K562 (cell line): ENCODE data around the gene SNRPA. TPM values are rescaled to one million over a fixed set of nuclear protein-coding genes. Genes with fewer than 3 reads are reported as not detected.
A peak's percentile ranks its signal among the peaks of the same experiment; 100 is the strongest.

Experiments
- C11orf30 ChIP-seq: fragments of 450-650 bp; IDR thresholded peaks from 2 replicates; pipeline ENCODE4 v1.6.1; 2016; ENCODE audit warnings: low read depth, mild to moderate bottlenecking
- CCAR2 ChIP-seq: fragments of 200-400 bp; formaldehyde crosslinking; IDR thresholded peaks from 2 replicates; pipeline ENCODE4 v1.6.1; 2017; ENCODE audit warnings: mild to moderate bottlenecking, low read depth, low read length
- DEAF1 ChIP-seq: fragments of 450-650 bp; formaldehyde crosslinking; IDR thresholded peaks from 2 replicates; pipeline ENCODE4 v1.4.0; 2020; ENCODE audit warnings: mild to moderate bottlenecking, moderate library complexity
- HDAC2 ChIP-seq: fragments of 450-650 bp; IDR thresholded peaks from 2 replicates; pipeline ENCODE4 v1.6.1; 2016; ENCODE audit warnings: mild to moderate bottlenecking
- KDM4B ChIP-seq, 2 experiments: fragments of 450-650 bp in 1 of 2; sonication (generic) in 1 of 2; IDR thresholded peaks; 2 replicates each; pipeline ENCODE4 v1.6.1; 2016 to 2017; ENCODE audit warnings: borderline replicate concordance in 2 of 2, antibody characterized with exemption in 1 of 2, low read depth in 1 of 2, mild to moderate bottlenecking in 1 of 2
- LEF1 ChIP-seq: fragments of 450-650 bp; IDR thresholded peaks from 2 replicates; pipeline ENCODE4 v1.6.1; 2016; ENCODE audit warnings: mild to moderate bottlenecking
- MBD2 ChIP-seq: sonication (generic); IDR thresholded peaks from 2 replicates; pipeline ENCODE4 v1.6.1; 2016; ENCODE audit warnings: low read depth, borderline replicate concordance
- MXI1 ChIP-seq: IDR thresholded peaks from 2 replicates; pipeline ENCODE4 v1.6.1; 2011; ENCODE audit warnings: low read depth, mild to moderate bottlenecking, improper control_type of control experiment, low read length
- NCOA6 ChIP-seq: fragments of 450-650 bp; IDR thresholded peaks from 2 replicates; pipeline ENCODE4 v1.6.1; 2017; ENCODE audit warnings: mild to moderate bottlenecking
- PML ChIP-seq: IDR thresholded peaks from 2 replicates; pipeline ENCODE4 v1.6.1; 2012; ENCODE audit warnings: low read length, inconsistent platforms
- SMARCA4 ChIP-seq: fragments of 450-650 bp; IDR thresholded peaks from 2 replicates; pipeline ENCODE4 v1.6.1; 2016
- U2AF2 ChIP-seq: fragments of 200-400 bp; formaldehyde crosslinking; optimal IDR thresholded peaks from 2 replicates; pipeline ENCODE3; 2017; ENCODE audit warnings: low read depth, mild to moderate bottlenecking, low read length
- ZNF184 ChIP-seq: sonication (generic); formaldehyde crosslinking; IDR thresholded peaks from 2 replicates; pipeline ENCODE4 v1.5.0; 2020; ENCODE audit warnings: missing genetic modification reagents
- ZNF217 ChIP-seq: sonication (generic); formaldehyde crosslinking; IDR thresholded peaks from 2 replicates; pipeline ENCODE4 v1.8.0; 2022; ENCODE audit warnings: mild to moderate bottlenecking, missing genetic modification reagents
- ZNF449 ChIP-seq: fragments of 250-450 bp; sonication (Bioruptor Pico); IDR thresholded peaks from 2 replicates; pipeline ENCODE4 v1.8.0; 2022; ENCODE audit warnings: moderate library complexity, mild to moderate bottlenecking, inconsistent platforms
- polyA plus RNA-seq, 8 experiments: library from polyadenylated mRNA; depleted of rRNA in 4 of 8; stranded (reverse) in 5 of 8; unstranded in 3 of 8; fragments of >200 nt; fragmentation: Nextera tagmentation in 2 of 8; fragmentation: Illumina TruSeq in 1 of 8; extraction: Ambion mirVana in 2 of 8; extraction: Trizol in 1 of 8; gene quantifications; 2 replicates each; pipeline versions ENCODE4 v1.2.1 to v1.2.3, GENCODE V29; 2011 to 2014; ENCODE audit warnings: inconsistent platforms in 1 of 8, missing spikeins in 1 of 8
- total RNA-seq, 7 experiments: library from RNA; depleted of rRNA in 6 of 7; stranded (reverse); fragments of >200 nt in 6 of 7; fragmentation: Illumina TruSeq in 2 of 7; extraction: Trizol in 2 of 7; gene quantifications; 2 replicates each; pipeline versions ENCODE4 v1.2.1 to v1.2.3, GENCODE V29; 2011 to 2021; ENCODE audit warnings: low replicate concordance in 1 of 7
- TF ChIP-seq, protein P1 (sequence below): fragments of 150-350 bp; conservative IDR thresholded peaks from 2 replicates; pipeline ENCODE4 v1.6.1; 2014; ENCODE audit warnings: low read length
- TF ChIP-seq, protein P2 (sequence below), 3 experiments: fragments of 200-800 bp in 1 of 3; fragments of 250-450 bp in 1 of 3; fragments of 450-650 bp in 1 of 3; sonication (Bioruptor Pico) in 1 of 3; sonication (Bioruptor generic) in 1 of 3; formaldehyde crosslinking in 1 of 3; IDR thresholded peaks; 2 replicates each; pipeline versions ENCODE4 v1.6.1 to v1.8.0; 2016 to 2022; ENCODE audit warnings: mild to moderate bottlenecking in 2 of 3, missing genetic modification characterization in 2 of 3, missing compliant biosample characterization in 1 of 3, moderate library complexity in 1 of 3

The SNRPA gene
- total and polyA plus RNA-seq, 9 of the 15 experiments (the other 6 are each of a cell fraction or from before 2014, with no cell fraction given) = 16.3 to 311 (median 193) TPM

DNA sequence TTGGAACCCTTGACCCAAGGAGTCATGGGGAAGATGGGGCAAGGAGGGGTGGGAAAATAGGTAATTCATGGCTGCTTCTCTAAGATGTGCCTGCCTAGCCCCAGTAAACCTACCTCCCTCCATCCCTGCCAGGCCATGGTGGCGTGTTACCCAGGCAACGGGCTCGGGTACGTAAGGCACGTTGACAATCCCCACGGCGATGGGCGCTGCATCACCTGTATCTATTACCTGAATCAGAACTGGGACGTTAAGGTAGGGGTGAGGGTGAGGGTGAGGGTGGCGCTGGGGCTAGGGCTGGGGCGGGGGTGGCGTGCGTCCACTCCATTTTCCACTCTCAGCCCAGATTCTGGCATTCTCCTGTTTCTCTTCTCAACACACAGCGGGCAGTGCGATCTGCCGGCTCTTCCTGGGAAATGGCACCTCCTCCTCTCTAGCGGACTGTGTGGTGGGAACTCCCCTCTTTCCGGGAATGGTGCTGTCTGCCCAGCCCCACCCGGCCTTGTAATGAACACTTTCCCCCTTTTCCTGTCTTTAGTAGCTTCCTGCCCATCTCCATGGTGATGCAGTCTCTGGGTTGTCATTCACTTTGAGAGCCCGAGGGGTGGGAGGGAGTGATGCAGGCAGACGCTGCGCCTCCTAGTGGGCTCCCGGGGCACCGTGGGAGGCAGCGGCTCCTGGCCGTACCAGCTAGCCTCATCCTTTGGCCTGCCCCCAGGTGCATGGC lies 55.6 kb downstream of the SNRPA start (continued):
- TF ChIP-seq U2AF2 (no peak), HDAC2 (no peak), ZNF184 (CRISPR knock-in tag) (no peak), CCAR2 (no peak), KDM4B (IDR thresholded peaks at IDR 0.05; ENCODE audit: borderline replicate concordance in 2 of 2, low read depth in 1 of 2) (no peak), C11orf30 (no peak), SMARCA4 (no peak), MXI1 (no peak), MBD2 (no peak), ZNF449 (CRISPR knock-in tag) (no peak), LEF1 (no peak), ZNF217 (CRISPR knock-in tag) (no peak), PML (no peak), DEAF1 (CRISPR knock-in tag) (0 out of 2 replicates have a peak, but pooled peaks have one; percentile 12), NCOA6 (no peak)
- TF ChIP-seq, protein P1, sequence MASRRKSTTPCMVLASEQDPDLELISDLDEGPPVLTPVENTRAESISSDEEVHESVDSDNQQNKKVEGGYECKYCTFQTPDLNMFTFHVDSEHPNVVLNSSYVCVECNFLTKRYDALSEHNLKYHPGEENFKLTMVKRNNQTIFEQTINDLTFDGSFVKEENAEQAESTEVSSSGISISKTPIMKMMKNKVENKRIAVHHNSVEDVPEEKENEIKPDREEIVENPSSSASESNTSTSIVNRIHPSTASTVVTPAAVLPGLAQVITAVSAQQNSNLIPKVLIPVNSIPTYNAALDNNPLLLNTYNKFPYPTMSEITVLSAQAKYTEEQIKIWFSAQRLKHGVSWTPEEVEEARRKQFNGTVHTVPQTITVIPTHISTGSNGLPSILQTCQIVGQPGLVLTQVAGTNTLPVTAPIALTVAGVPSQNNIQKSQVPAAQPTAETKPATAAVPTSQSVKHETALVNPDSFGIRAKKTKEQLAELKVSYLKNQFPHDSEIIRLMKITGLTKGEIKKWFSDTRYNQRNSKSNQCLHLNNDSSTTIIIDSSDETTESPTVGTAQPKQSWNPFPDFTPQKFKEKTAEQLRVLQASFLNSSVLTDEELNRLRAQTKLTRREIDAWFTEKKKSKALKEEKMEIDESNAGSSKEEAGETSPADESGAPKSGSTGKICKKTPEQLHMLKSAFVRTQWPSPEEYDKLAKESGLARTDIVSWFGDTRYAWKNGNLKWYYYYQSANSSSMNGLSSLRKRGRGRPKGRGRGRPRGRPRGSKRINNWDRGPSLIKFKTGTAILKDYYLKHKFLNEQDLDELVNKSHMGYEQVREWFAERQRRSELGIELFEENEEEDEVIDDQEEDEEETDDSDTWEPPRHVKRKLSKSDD = no peak; the same call in 1 of the 2 replicates
- TF ChIP-seq, protein P2, sequence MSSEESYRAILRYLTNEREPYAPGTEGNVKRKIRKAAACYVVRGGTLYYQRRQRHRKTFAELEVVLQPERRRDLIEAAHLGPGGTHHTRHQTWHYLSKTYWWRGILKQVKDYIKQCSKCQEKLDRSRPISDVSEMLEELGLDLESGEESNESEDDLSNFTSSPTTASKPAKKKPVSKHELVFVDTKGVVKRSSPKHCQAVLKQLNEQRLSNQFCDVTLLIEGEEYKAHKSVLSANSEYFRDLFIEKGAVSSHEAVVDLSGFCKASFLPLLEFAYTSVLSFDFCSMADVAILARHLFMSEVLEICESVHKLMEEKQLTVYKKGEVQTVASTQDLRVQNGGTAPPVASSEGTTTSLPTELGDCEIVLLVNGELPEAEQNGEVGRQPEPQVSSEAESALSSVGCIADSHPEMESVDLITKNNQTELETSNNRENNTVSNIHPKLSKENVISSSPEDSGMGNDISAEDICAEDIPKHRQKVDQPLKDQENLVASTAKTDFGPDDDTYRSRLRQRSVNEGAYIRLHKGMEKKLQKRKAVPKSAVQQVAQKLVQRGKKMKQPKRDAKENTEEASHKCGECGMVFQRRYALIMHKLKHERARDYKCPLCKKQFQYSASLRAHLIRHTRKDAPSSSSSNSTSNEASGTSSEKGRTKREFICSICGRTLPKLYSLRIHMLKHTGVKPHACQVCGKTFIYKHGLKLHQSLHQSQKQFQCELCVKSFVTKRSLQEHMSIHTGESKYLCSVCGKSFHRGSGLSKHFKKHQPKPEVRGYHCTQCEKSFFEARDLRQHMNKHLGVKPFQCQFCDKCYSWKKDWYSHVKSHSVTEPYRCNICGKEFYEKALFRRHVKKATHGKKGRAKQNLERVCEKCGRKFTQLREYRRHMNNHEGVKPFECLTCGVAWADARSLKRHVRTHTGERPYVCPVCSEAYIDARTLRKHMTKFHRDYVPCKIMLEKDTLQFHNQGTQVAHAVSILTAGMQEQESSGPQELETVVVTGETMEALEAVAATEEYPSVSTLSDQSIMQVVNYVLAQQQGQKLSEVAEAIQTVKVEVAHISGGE (CRISPR knock-in tag; IDR thresholded peaks at IDR 0.05) = no peak
